MM.1S (cell line): Measurements from ENCODE around the gene RNF212.

ENCODE experiments used
- DNase-seq: peaks from one replicate; pipeline ENCODE4 v3.0.0-alpha.2; 2015
- H2AFZ ChIP-seq: fragments of 300-600 bp; sonication (generic); 2 replicates; pipeline ENCODE4 v1.6.0; 2016; ENCODE audit warnings: antibody characterized with exemption, low read length
- H3F3A ChIP-seq: fragments of 300-600 bp; sonication (generic); 2 replicates; pipeline ENCODE4 v1.6.1; 2016; ENCODE audit warnings: mild to moderate bottlenecking, antibody characterized with exemption, low read length, moderate library complexity, mixed read lengths; ENCODE audit not compliant: insufficient read depth
- H3K27ac ChIP-seq: fragments of 300-600 bp; sonication (generic); 2 replicates; pipeline ENCODE4 v1.5.1; 2016; ENCODE audit warnings: mild to moderate bottlenecking, low read length
- H3K27me3 ChIP-seq: fragments of 300-600 bp; sonication (generic); replicated peaks from 2 replicates; pipeline ENCODE4 v1.6.0; 2016; ENCODE audit warnings: low read length; ENCODE audit not compliant: insufficient read depth
- H3K36me3 ChIP-seq: fragments of 300-600 bp; sonication (generic); replicated peaks from 2 replicates; pipeline ENCODE4 v1.6.1; 2016; ENCODE audit warnings: mild to moderate bottlenecking, low read length, mixed read lengths; ENCODE audit not compliant: insufficient read depth
- H3K4me1 ChIP-seq: fragments of 300-600 bp; sonication (generic); 2 replicates; pipeline ENCODE4 v1.6.1; 2016; ENCODE audit warnings: low read length, mixed read lengths
- H3K4me2 ChIP-seq: fragments of 300-600 bp; sonication (generic); 2 replicates; pipeline ENCODE4 v1.6.0; 2016; ENCODE audit warnings: low read depth, low read length
- H3K4me3 ChIP-seq: fragments of 300-600 bp; sonication (generic); 2 replicates; pipeline ENCODE4 v1.5.1; 2016; ENCODE audit warnings: low read length, mixed read lengths
- H3K79me2 ChIP-seq: fragments of 300-600 bp; sonication (generic); 2 replicates; pipeline ENCODE4 v1.6.1; 2016; ENCODE audit warnings: mixed run types, low read length, mixed read lengths
- H3K9ac ChIP-seq: fragments of 300-600 bp; sonication (generic); 2 replicates; pipeline ENCODE4 v1.6.1; 2016; ENCODE audit warnings: low read length, mixed read lengths
- H3K9me2 ChIP-seq: fragments of 300-600 bp; sonication (generic); replicated peaks from 2 replicates; pipeline ENCODE4 v1.6.1; 2016; ENCODE audit warnings: mild to moderate bottlenecking, low read length, mixed read lengths; ENCODE audit not compliant: insufficient read depth
- H3K9me3 ChIP-seq: fragments of 300-600 bp; sonication (generic); replicated peaks from 2 replicates; pipeline ENCODE4 v1.6.1; 2016; ENCODE audit warnings: mild to moderate bottlenecking, low read length, mixed read lengths; ENCODE audit not compliant: insufficient read depth
- H4K20me1 ChIP-seq: fragments of 300-600 bp; sonication (generic); 2 replicates; pipeline ENCODE4 v1.6.1; 2016; ENCODE audit warnings: mild to moderate bottlenecking, low read length, moderate library complexity, mixed read lengths; ENCODE audit not compliant: insufficient read depth
- EZH2 ChIP-seq: fragments of 300-600 bp; sonication (generic); optimal IDR thresholded peaks from 2 replicates; pipeline ENCODE3; 2017; ENCODE audit warnings: low read depth, mild to moderate bottlenecking, antibody characterized with exemption, low read length, mixed read lengths
- EZH2phosphoT487 ChIP-seq: fragments of 300-600 bp; sonication (generic); IDR thresholded peaks from 2 replicates; pipeline ENCODE4 v1.6.1; 2018; ENCODE audit warnings: antibody characterized with exemption, low read length
- TF ChIP-seq, protein P1 (sequence below): fragments of 300-600 bp; sonication (generic); IDR thresholded peaks from 2 replicates; pipeline ENCODE4 v1.5.1; 2016; ENCODE audit warnings: antibody characterized with exemption, low read length, mixed read lengths

RNF212 gene

DNA sequence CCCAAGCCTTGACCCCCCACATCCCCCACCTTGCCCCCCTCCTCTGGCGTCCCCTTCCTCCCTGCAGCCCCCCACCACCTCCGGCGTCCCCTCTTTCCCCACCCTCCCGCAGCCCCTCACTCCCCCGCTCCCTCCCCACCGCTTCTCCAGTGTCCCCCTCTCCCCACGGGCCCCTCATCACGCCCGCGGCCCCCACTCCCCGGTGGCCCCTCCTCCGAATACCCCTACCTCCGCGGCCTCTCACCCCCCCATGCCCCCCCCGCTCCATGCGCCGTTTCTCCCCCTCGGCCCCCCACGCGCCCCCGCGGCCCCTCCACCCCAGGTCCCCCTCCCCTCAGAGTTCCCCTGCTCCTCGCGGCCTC is 562 bp downstream of the RNF212 start:
- no peaks in the 10 kb centered on the region for H3K9me3 ChIP-seq
- TF ChIP-seq EZH2phosphoT487, result no peak
- TF ChIP-seq EZH2, result no peak
- TF ChIP-seq, protein P1, sequence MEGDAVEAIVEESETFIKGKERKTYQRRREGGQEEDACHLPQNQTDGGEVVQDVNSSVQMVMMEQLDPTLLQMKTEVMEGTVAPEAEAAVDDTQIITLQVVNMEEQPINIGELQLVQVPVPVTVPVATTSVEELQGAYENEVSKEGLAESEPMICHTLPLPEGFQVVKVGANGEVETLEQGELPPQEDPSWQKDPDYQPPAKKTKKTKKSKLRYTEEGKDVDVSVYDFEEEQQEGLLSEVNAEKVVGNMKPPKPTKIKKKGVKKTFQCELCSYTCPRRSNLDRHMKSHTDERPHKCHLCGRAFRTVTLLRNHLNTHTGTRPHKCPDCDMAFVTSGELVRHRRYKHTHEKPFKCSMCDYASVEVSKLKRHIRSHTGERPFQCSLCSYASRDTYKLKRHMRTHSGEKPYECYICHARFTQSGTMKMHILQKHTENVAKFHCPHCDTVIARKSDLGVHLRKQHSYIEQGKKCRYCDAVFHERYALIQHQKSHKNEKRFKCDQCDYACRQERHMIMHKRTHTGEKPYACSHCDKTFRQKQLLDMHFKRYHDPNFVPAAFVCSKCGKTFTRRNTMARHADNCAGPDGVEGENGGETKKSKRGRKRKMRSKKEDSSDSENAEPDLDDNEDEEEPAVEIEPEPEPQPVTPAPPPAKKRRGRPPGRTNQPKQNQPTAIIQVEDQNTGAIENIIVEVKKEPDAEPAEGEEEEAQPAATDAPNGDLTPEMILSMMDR, result no peak

DNA sequence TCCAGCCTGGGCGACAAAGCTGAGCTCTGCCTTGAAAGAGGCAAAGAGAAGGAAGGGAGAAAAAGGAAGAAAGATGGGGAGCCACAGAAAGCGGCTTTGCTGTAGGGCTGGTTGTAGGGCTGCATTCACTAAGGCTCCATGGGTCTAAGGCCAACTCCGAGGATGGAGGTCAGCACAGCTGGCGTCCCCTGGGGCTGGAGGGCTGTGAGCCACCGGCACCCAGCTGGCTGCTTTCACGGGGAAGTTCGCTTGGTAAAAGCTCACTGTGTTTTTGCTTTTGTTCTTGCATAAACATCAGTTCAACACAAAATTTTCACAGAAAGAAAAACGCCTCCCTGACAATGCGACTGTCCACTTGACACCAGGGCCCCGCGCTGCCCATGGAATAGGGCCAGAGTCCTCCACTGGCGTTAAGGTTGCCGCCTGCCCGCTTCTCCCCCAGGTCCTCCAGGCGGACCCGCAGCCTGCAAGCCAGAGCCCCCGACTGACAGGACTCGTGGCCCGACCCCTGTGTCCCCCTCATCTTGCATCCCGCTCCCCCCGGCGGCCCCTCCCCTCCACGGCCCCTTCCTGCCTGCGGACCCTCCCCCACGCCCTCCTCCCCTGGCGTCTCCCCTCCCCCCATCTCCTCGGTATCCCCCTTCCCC is 1.1 kb downstream of the RNF212 start:
- Histone ChIP-seq H3K9ac (no peak overlapping the region), H3K4me2 (no peak overlapping the region), H3K9me3 (no peaks in the 10 kb centered on the region), H3K4me3 (no peak overlapping the region), H3K36me3 (no peaks in the 10 kb centered on the region), H3K27ac (no peak overlapping the region), H3K9me2 (no peaks in the 10 kb centered on the region), H3K27me3 (no peaks in the 10 kb centered on the region; the same call in 1 of the 2 replicates), H4K20me1 (no peaks in the 10 kb centered on the region), H3K4me1 (0 out of 2 replicates have a peak, but pooled peaks cover 4% of the 10 kb centered on the region), H3F3A (no peaks in the 10 kb centered on the region), H3K79me2 (no peaks in the 10 kb centered on the region), H2AFZ (no peak overlapping the region)
- no peak for DNase-seq
- TF ChIP-seq, protein P1, result no peak
- no peak for TF ChIP-seq EZH2phosphoT487
- no peak for TF ChIP-seq EZH2

More for the DNA sequence above, 562 bp downstream of the RNF212 start:
- H3K9me2 ChIP-seq, result no peaks in the 10 kb centered on the region
- no peak overlapping the region for H3K27ac ChIP-seq
- no peaks in the 10 kb centered on the region for H3K36me3 ChIP-seq
- H3K79me2 ChIP-seq, result no peaks in the 10 kb centered on the region
- H3K27me3 ChIP-seq, result no peaks in the 10 kb centered on the region; the same call in 1 of the 2 replicates
- DNase-seq, result no peak
- no peak overlapping the region for H3K9ac ChIP-seq
- 0 out of 2 replicates have a peak, but pooled peaks cover 4% of the 10 kb centered on the region for H3K4me1 ChIP-seq
- H2AFZ ChIP-seq, result no peak overlapping the region
- H3F3A ChIP-seq, result no peaks in the 10 kb centered on the region
- H3K4me3 ChIP-seq, result no peak overlapping the region
- H4K20me1 ChIP-seq, result no peaks in the 10 kb centered on the region
- H3K4me2 ChIP-seq, result no peak overlapping the region

DNA sequence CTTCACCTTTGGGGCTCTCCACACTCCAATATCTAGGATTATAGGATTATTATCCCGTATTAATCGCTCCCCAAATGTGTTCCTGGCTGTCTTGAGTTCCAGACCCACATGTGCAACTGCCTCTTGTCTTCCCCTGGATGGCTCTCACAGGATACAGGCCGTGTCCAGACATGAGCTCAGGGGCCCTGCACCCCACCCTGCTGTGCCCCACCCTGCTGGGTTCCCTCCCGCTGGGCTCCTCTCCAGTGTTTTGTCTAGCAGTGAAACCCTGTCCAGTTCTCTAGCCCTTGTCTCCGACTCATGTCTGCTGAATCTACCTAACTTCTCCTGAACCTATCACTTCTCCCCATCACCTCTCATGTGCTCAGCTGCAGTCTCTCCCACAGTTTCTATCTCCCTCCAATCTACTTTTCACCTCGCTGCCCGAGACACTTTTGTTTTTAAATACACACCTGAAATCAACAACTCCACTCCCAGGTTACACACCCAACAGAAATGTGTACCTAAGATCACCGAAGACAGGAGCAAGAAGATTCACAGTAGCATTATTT is 2.0 kb downstream of the RNF212 start:
- Histone ChIP-seq H2AFZ (no peak overlapping the region), H4K20me1 (no peaks in the 10 kb centered on the region), H3K9me2 (no peaks in the 10 kb centered on the region), H3K79me2 (no peaks in the 10 kb centered on the region), H3K4me2 (no peak overlapping the region), H3K4me3 (no peak overlapping the region), H3K9ac (no peak overlapping the region), H3K27me3 (no peaks in the 10 kb centered on the region; the same call in 1 of the 2 replicates), H3K27ac (no peak overlapping the region), H3F3A (no peaks in the 10 kb centered on the region), H3K4me1 (0 out of 2 replicates have a peak, but pooled peaks cover 4% of the 10 kb centered on the region), H3K36me3 (no peaks in the 10 kb centered on the region), H3K9me3 (no peaks in the 10 kb centered on the region)
- TF ChIP-seq, protein P1, result no peak
- TF ChIP-seq EZH2phosphoT487, result no peak
- no peak for TF ChIP-seq EZH2
- DNase-seq, result no peak
